CD14-positive monocyte (primary cell): ENCODE measurements around the gene DBR1. TPM values are rescaled to one million over a fixed set of nuclear protein-coding genes. Genes with fewer than 3 reads are reported as not detected.

Experiments used
- DNase-seq, 3 donors: peaks; one replicate each; pipeline ENCODE4 v3.0.0-alpha.2; 2011 to 2022
- H2AFZ ChIP-seq: 2 replicates; pipeline ENCODE4 v1.6.0; 2012; ENCODE audit warnings: mild to moderate bottlenecking, low read depth, low read length, inconsistent platforms; ENCODE audit not compliant: insufficient read depth, poor library complexity, severe bottlenecking
- H3K27ac ChIP-seq, 2 donors: 1 replicate in 1 of 2; 2 replicates in 1 of 2; pipeline ENCODE4 v1.5.1; 2012 to 2013; ENCODE audit warnings: low read length in 2 of 2, control low read depth in 1 of 2, inconsistent platforms in 1 of 2, low read depth in 1 of 2, mild to moderate bottlenecking in 1 of 2
- H3K27me3 ChIP-seq, 2 donors: one replicate each; pipeline versions ENCODE4 v1.6.0 to v1.6.1; 2011 to 2013; ENCODE audit warnings: low read length in 2 of 2; ENCODE audit not compliant: control insufficient read depth in 2 of 2, insufficient read depth in 2 of 2
- H3K36me3 ChIP-seq, 2 donors: replicated peaks in 1 of 2; 1 replicate in 1 of 2; 2 replicates in 1 of 2; pipeline versions ENCODE4 v1.5.1 to v1.6.1; 2012 to 2013; ENCODE audit warnings: low read length in 2 of 2, control low read depth in 1 of 2, inconsistent platforms in 1 of 2, mild to moderate bottlenecking in 1 of 2; ENCODE audit not compliant: insufficient read depth in 2 of 2, control insufficient read depth in 1 of 2
- H3K4me1 ChIP-seq, 2 donors: 1 replicate in 1 of 2; 2 replicates in 1 of 2; pipeline versions ENCODE4 v1.5.1 to v1.6.1; 2012 to 2013; ENCODE audit warnings: low read length in 2 of 2, control low read depth in 1 of 2, inconsistent platforms in 1 of 2, mild to moderate bottlenecking in 1 of 2, moderate library complexity in 1 of 2; ENCODE audit not compliant: insufficient read depth in 2 of 2, control insufficient read depth in 1 of 2
- H3K4me2 ChIP-seq: replicated peaks from 2 replicates; pipeline ENCODE3; 2012; ENCODE audit warnings: low read length, moderate library complexity, mild to moderate bottlenecking; ENCODE audit not compliant: poor library complexity, severe bottlenecking; ENCODE audit errors: extremely low read depth
- H3K4me3 ChIP-seq, 3 experiments: fragments of 200-600 bp in 1 of 3; sonication (generic) in 1 of 3; replicated peaks in 1 of 3; 1 replicate in 2 of 3; 2 replicates in 1 of 3; pipeline ENCODE4 v1.5.1; 2011 to 2013; ENCODE audit warnings: low read length in 3 of 3, mild to moderate bottlenecking in 3 of 3, control low read depth in 2 of 3, low read depth in 2 of 3, inconsistent platforms in 1 of 3, moderate library complexity in 1 of 3
- H3K79me2 ChIP-seq: 2 replicates; pipeline ENCODE4 v1.6.0; 2012; ENCODE audit warnings: mild to moderate bottlenecking, control low read depth, inconsistent platforms, low read length, moderate library complexity; ENCODE audit not compliant: insufficient read depth
- H3K9ac ChIP-seq: 2 replicates; pipeline ENCODE4 v1.6.0; 2017; ENCODE audit warnings: low read length, mild to moderate bottlenecking; ENCODE audit not compliant: insufficient read depth, poor library complexity, severe bottlenecking
- H3K9me3 ChIP-seq, 2 donors: replicated peaks in 1 of 2; 1 replicate in 1 of 2; 2 replicates in 1 of 2; pipeline versions ENCODE4 v1.5.1 to v1.6.1; 2012 to 2013; ENCODE audit warnings: low read length in 2 of 2, control low read depth in 1 of 2; ENCODE audit not compliant: control insufficient read depth in 1 of 2, insufficient read depth in 1 of 2
- H4K20me1 ChIP-seq: 2 replicates; pipeline ENCODE4 v1.6.0; 2012; ENCODE audit warnings: mild to moderate bottlenecking, low read length, control low read depth, moderate library complexity; ENCODE audit not compliant: insufficient read depth
- H3K27ac Mint-ChIP-seq, 7 donors: one replicate each; pipeline ENCODE4 v1.8.0; 2020; ENCODE audit warnings: mild to moderate bottlenecking in 7 of 7, mixed read lengths in 7 of 7, moderate library complexity in 6 of 7, inconsistent platforms in 2 of 7
- H3K27me3 Mint-ChIP-seq, 3 donors: one replicate each; pipeline ENCODE4 v1.8.0; 2021 to 2022; ENCODE audit warnings: low read depth in 3 of 3, mild to moderate bottlenecking in 3 of 3, mixed read lengths in 3 of 3, moderate library complexity in 3 of 3, inconsistent platforms in 1 of 3
- H3K36me3 Mint-ChIP-seq, 2 donors: one replicate each; pipeline ENCODE4 v1.8.0; 2020; ENCODE audit warnings: mixed read lengths in 2 of 2, inconsistent platforms in 1 of 2, mild to moderate bottlenecking in 1 of 2
- H3K4me1 Mint-ChIP-seq: one replicate; pipeline ENCODE4 v1.8.0; 2020; ENCODE audit warnings: mild to moderate bottlenecking, mixed read lengths
- H3K4me3 Mint-ChIP-seq, 2 donors: one replicate each; pipeline ENCODE4 v1.8.0; 2020; ENCODE audit warnings: mild to moderate bottlenecking in 2 of 2, mixed read lengths in 2 of 2, moderate library complexity in 1 of 2
- H3K9me3 Mint-ChIP-seq, 7 donors: one replicate each; pipeline ENCODE4 v1.8.0; 2020 to 2022; ENCODE audit warnings: mixed read lengths in 7 of 7, mild to moderate bottlenecking in 6 of 7, moderate library complexity in 6 of 7, inconsistent platforms in 2 of 7
- WGBS: methylation state at CpG from one replicate; pipeline ENCODE4 v1.1.5; 2013; ENCODE audit warnings: missing lambda C conversion rate; ENCODE audit not compliant: insufficient coverage; 5-methylcytosine and 5-hydroxymethylcytosine counted together
- intact Hi-C, 2 donors: fragments of 100-400 bp; cut with micrococcal nuclease; formaldehyde crosslinking; loops; one replicate each; pipeline versions ENCODE4 v1.15.0 to v1.15.1; 2023
- polyA plus RNA-seq, 3 donors: library from polyadenylated mRNA; depleted of rRNA in 1 of 3; unstranded in 2 of 3; stranded (reverse) in 1 of 3; fragments of 300-500 nt in 2 of 3; fragments of >200 nt in 1 of 3; fragmentation: Illumina TruSeq in 2 of 3; gene quantifications; 1 replicate in 2 of 3; 2 replicates in 1 of 3; pipeline ENCODE4 v1.2.3, GENCODE V29; 2012 to 2021
- TF ChIP-seq, protein P1 (sequence below): fragments of 200-600 bp; IDR thresholded peaks from one replicate; pipeline ENCODE4 v1.8.0; 2022; ENCODE audit warnings: antibody characterized with exemption, mild to moderate bottlenecking

DBR1 gene
- polyA plus RNA-seq, 3 donors: 4.8 to 7.5 (median 5.6) TPM

DNA sequence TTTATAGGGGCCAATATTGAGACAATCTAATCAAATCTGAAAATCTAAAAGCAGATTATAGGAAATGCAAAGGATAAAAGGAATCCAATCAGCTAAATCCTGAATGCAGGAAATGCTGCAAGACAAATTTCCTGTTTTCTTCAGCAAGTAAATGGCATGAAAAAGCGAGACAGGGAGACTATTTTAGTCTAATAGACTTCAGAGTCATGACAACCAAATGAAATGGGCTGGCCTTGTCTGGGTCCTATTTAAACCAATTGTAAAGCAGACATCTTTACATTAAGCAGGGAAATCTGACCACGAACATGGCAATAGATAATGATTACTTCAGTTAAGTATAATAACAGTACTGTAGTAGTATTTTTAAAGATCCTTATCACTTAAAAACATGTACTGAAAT, 2.1 kb downstream of the DBR1 start:
- H3K36me3 ChIP-seq: peaks cover 24 to 40% of the 10 kb centered on the region in 2 donors
- peaks cover 20 to 27% of the 10 kb centered on the region in 2 donors for H3K4me1 ChIP-seq
- TF ChIP-seq, protein P1, sequence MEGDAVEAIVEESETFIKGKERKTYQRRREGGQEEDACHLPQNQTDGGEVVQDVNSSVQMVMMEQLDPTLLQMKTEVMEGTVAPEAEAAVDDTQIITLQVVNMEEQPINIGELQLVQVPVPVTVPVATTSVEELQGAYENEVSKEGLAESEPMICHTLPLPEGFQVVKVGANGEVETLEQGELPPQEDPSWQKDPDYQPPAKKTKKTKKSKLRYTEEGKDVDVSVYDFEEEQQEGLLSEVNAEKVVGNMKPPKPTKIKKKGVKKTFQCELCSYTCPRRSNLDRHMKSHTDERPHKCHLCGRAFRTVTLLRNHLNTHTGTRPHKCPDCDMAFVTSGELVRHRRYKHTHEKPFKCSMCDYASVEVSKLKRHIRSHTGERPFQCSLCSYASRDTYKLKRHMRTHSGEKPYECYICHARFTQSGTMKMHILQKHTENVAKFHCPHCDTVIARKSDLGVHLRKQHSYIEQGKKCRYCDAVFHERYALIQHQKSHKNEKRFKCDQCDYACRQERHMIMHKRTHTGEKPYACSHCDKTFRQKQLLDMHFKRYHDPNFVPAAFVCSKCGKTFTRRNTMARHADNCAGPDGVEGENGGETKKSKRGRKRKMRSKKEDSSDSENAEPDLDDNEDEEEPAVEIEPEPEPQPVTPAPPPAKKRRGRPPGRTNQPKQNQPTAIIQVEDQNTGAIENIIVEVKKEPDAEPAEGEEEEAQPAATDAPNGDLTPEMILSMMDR: no peak
- H3K9me3 ChIP-seq: no peaks in the 10 kb centered on the region
- H3K27me3 Mint-ChIP-seq: peaks cover 0 to 3% (median 2%) of the 10 kb centered on the region in 3 donors
- H3K27ac Mint-ChIP-seq: peak overlapping the region in 1 of 7 donors; percentile 38
- no peak for DNase-seq
- peak overlapping the region in 1 of 2 donors; percentile 14 for H3K27ac ChIP-seq
- no peak overlapping the region for H3K4me3 ChIP-seq
- no peak overlapping the region for H3K9ac ChIP-seq
- H3K36me3 Mint-ChIP-seq: peaks cover 28 to 38% of the 10 kb centered on the region in 2 donors
- no peaks in the 10 kb centered on the region for H3K9me3 Mint-ChIP-seq
- no peak overlapping the region for H3K4me3 Mint-ChIP-seq
- peaks cover 42% of the 10 kb centered on the region for H3K79me2 ChIP-seq
- H4K20me1 ChIP-seq: peaks cover 6% of the 10 kb centered on the region
- WGBS: no CpG with 5 or more reads among the region's 2 CpGs
- peak overlapping the region; percentile 11 for H3K4me2 ChIP-seq
- intact Hi-C loops: no loop called here
- peaks cover 29% of the 10 kb centered on the region for H3K4me1 Mint-ChIP-seq
- H3K27me3 ChIP-seq: no peaks in the 10 kb centered on the region
- no peak overlapping the region for H2AFZ ChIP-seq

DNA sequence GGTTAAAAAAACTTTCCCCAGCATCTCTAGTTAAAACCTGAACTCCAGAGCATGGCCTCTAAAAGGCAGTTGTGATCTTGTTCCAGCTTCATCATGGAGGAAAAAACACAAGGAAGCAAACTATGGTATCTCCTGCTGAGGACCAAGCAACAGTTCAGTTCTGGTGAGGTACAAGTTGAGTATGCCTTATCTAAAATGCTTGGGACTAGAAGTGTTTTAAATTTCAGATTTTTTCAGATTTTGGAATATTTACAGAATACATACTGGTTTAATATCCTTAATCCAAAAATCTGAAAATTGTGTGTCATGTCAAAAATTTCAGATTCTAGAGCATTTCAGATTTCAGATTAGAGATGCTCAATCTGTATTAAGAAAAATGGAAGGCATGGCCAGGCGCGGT, 9.7 kb downstream of the DBR1 start:
- no peaks in the 10 kb centered on the region for H3K4me1 Mint-ChIP-seq
- no peak for DNase-seq
- Histone ChIP-seq H2AFZ (no peak overlapping the region), H3K9ac (no peak overlapping the region), H3K4me2 (no peak overlapping the region), H3K79me2 (no peaks in the 10 kb centered on the region), H3K36me3 (peaks cover 76 to 97% of the 10 kb centered on the region in 2 donors), H3K27me3 (no peaks in the 10 kb centered on the region), H3K4me3 (no peak overlapping the region), H3K9me3 (no peaks in the 10 kb centered on the region), H4K20me1 (no peaks in the 10 kb centered on the region), H3K4me1 (no peaks in the 10 kb centered on the region), H3K27ac (no peak overlapping the region)
- H3K27me3 Mint-ChIP-seq: no peaks in the 10 kb centered on the region
- peaks cover 0 to 2% (median 0%) of the 10 kb centered on the region in 7 donors for H3K9me3 Mint-ChIP-seq
- H3K36me3 Mint-ChIP-seq: peaks cover 78 to 93% of the 10 kb centered on the region in 2 donors
- H3K27ac Mint-ChIP-seq: no peak overlapping the region
- WGBS: 100% methylated on average over 2 of the region's 2 CpGs
- intact Hi-C loops: no loop called here
- TF ChIP-seq, protein P1: no peak
- H3K4me3 Mint-ChIP-seq: no peak overlapping the region
